ENCODE data around the gene PEX11B. TPM values are rescaled to one million over a fixed set of nuclear protein-coding genes. Genes with fewer than 3 reads are reported as not detected.
A peak's percentile ranks its signal among the peaks of the same experiment; 100 is the strongest.

PEX11B gene
- total RNA-seq, 1 donor from 2014 or later = 47.7 TPM

DNA sequence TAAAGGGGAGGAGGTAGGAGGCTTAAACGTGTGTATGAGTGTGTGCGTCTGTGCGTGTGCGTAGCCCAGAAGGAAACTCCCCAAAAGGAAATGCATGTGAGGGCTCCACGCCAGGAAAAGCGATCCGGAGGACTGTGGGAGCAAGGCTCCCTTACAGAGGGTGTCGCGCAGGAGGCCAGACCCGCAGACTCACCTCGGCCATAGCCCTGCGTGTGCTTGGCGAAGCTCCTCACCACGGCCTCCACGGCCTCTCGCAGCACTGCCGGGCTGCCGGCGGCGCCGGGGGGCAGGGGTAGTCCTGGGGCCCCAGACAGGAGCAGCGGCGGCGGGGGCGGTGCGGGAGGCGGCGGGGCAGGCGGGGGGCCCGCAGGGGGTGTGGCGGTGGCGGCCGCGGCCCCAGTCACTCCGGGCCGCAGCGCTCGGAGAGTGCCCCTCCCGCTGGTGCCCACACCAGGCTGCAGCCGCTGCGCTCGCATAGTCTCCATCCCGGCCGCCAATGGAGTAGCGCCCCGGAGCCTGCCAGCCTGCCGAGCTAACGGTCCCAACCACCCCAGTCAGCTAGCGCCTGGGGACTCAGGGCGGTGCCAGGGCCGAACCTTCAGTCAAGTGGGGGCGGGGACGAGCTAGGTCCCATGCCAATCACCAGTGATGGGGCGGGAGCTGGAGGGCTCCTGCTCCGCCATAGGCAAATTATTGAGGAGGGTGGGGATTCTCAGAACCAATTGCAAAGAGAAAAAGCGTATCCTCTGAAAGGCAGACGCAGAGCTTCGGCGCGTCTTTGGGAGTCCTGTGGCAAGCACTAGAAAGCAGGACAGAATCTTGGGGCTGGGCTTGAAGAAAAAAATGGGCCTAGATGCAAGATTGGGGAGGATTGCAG is 39.2 kb upstream of the PEX11B start, which contains the start of gene LIX1L:
LIX1L (minus strand) TSS at position 575 of the 877 bp plus-strand sequence; CDS start at position 485, 90 bp downstream.
- DNase-seq (peak; percentile 87), ATAC-seq (ENCODE audit: low read depth) (peak; percentile 89)
- H3K36me3 Mint-ChIP-seq (ENCODE audit: low read depth) = peaks cover 13% of the 10 kb centered on the region
- TF ChIP-seq, protein P1, sequence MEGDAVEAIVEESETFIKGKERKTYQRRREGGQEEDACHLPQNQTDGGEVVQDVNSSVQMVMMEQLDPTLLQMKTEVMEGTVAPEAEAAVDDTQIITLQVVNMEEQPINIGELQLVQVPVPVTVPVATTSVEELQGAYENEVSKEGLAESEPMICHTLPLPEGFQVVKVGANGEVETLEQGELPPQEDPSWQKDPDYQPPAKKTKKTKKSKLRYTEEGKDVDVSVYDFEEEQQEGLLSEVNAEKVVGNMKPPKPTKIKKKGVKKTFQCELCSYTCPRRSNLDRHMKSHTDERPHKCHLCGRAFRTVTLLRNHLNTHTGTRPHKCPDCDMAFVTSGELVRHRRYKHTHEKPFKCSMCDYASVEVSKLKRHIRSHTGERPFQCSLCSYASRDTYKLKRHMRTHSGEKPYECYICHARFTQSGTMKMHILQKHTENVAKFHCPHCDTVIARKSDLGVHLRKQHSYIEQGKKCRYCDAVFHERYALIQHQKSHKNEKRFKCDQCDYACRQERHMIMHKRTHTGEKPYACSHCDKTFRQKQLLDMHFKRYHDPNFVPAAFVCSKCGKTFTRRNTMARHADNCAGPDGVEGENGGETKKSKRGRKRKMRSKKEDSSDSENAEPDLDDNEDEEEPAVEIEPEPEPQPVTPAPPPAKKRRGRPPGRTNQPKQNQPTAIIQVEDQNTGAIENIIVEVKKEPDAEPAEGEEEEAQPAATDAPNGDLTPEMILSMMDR (IDR thresholded peaks at IDR 0.05) = no peak
- no peaks in the 10 kb centered on the region for H3K27me3 Mint-ChIP-seq
- peak within 1 kb of the TSS; percentile 94 for H3K27ac Mint-ChIP-seq
- ChIA-PET POLR2A (interaction anchor here (0.6 to 4.7 kb wide), 25 partner anchors 8 to 677 kb away, joined by 3 to 88 read pairs (median 7); partner anchors contain the start of genes NUDT17, PEX11B, PIAS3 and POLR3C), CTCF (interaction anchor here (0.8 to 2.6 kb wide), 10 partner anchors 8 to 112 kb away, joined by 3 to 23 read pairs (median 5); partner anchors contain the start of genes NUDT17 and RBM8A)
- peak within 1 kb of the TSS; percentile 96 for H3K4me3 Mint-ChIP-seq
- peaks cover 64% of the 10 kb centered on the region for H3K4me1 Mint-ChIP-seq
- intact Hi-C loops (cut with micrococcal nuclease) = loop anchor here (1.0 kb wide), 4 partner anchors 22 to 39 kb away; partner anchors contain the start of genes PEX11B and RBM8A
- H3K9me3 Mint-ChIP-seq = no peaks in the 10 kb centered on the region

DNA sequence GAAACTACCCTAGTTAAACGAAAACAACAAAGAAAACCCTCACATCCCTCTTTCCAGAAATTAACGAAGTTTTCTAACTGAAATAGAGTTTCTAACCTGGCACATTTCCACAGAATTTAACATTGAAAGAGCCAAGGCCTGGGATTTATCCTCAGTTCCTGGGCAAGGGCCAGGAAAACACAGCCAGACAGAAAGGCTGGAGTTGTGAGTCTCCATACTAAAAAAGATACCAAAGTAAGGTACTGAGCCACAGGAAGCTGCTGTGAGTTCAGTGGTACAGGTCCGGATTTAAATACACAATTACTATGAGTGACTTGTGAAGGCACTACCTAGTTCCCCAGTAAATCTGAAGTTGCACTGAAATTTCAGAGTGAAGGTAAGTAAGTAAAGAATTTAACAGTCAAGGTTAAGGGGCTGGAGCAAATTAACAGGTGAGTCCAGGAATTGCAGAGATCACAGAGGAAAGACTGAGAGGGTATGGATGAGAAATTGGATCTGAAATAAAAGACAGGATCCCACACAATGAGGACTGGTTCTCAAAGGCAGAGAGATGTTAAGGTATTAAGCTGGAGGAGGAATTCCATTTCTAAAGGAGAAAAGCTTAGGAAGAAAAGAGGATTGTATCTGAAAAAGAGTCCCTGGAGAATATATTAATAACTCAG is 38.4 kb upstream of the PEX11B start:
- intact Hi-C loops (cut with micrococcal nuclease) = loop anchor here (1.0 kb wide), 1 partner anchor 25 kb away; no protein-coding TSS in a partner anchor
- H3K9me3 Mint-ChIP-seq = no peaks in the 10 kb centered on the region
- ChIA-PET POLR2A (interaction anchor here (0.6 to 4.7 kb wide), 13 partner anchors 8 to 133 kb away, joined by 3 to 88 read pairs (median 11); partner anchors contain the start of genes ANKRD34A, NUDT17, PEX11B and PIAS3), CTCF (interaction anchor here (1.3 to 2.6 kb wide), 5 partner anchors 7 to 111 kb away, joined by 3 to 23 read pairs (median 7); partner anchors contain the start of genes NUDT17 and RBM8A)
- H3K4me1 Mint-ChIP-seq = peaks cover 61% of the 10 kb centered on the region
- DNase-seq = no peak
- peaks cover 15% of the 10 kb centered on the region for H3K36me3 Mint-ChIP-seq (ENCODE audit: low read depth)
- H3K4me3 Mint-ChIP-seq = peak overlapping the region; percentile 96
- ATAC-seq (ENCODE audit: low read depth) = no peak
- peak overlapping the region; percentile 94 for H3K27ac Mint-ChIP-seq
- TF ChIP-seq, protein P1 (IDR thresholded peaks at IDR 0.05) = no peak
- H3K27me3 Mint-ChIP-seq = no peaks in the 10 kb centered on the region

DNA sequence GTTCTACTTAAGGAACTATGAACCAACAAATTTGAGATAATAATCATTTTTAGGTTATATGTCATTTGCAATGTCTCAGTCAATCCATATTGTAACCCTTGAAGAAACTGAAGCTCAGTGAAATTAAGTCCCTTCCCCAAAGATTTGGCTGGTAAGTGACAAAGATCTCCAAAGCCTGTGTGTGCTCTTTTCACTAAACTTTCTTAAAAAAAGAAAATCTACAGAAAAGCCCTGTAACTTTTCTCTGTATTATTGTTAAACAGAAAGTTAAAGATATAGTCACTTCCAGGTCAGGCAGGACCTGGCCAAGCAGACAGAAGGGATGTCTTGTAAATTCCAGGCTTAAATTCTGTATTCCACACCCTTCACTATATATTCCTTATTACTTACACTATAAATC is 37.8 kb upstream of the PEX11B start:
- no peak for ATAC-seq (ENCODE audit: low read depth)
- Mint-ChIP-seq H3K9me3 (no peaks in the 10 kb centered on the region), H3K4me3 (peak overlapping the region; percentile 96), H3K27me3 (no peaks in the 10 kb centered on the region), H3K27ac (no peak overlapping the region), H3K36me3 (ENCODE audit: low read depth) (peaks cover 16% of the 10 kb centered on the region), H3K4me1 (peaks cover 57% of the 10 kb centered on the region)
- no peak for DNase-seq
- intact Hi-C loops (cut with micrococcal nuclease) = no loop called here
- ChIA-PET CTCF (no interaction called here), POLR2A (interaction anchor here (0.6 to 4.7 kb wide), 7 partner anchors 8 to 132 kb away, joined by 3 to 88 read pairs (median 11); partner anchors contain the start of genes ANKRD34A, NUDT17, PEX11B and POLR3C)
- TF ChIP-seq, protein P1 (IDR thresholded peaks at IDR 0.05) = no peak

DNA sequence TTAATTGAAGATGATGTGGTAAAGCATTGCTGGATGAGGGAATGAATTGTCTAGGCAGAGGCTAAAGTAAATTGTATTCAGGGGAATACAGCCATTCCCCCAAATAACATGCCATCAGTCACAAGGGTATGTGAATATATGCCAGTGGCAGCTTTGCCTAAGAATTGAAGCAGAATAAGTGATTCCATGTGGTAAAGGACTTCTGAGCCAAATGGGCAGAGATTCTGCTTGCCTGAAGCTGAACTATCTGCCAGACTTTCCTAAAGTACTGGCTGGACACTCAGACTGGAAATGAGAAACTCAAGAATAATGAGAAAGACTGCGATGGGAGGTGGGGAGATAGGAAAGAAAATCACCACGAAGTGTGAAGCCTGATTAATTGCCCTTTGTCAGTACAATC is 36.9 kb upstream of the PEX11B start:
- intact Hi-C loops (cut with micrococcal nuclease) = no loop called here
- Mint-ChIP-seq H3K36me3 (ENCODE audit: low read depth) (peaks cover 16% of the 10 kb centered on the region), H3K4me1 (peaks cover 53% of the 10 kb centered on the region), H3K9me3 (no peaks in the 10 kb centered on the region), H3K27ac (no peak overlapping the region), H3K4me3 (no peak overlapping the region), H3K27me3 (no peaks in the 10 kb centered on the region)
- ChIA-PET CTCF (interaction anchor here (1.0 kb wide), 1 partner anchor 10 kb away, joined by 3 read pairs; no protein-coding TSS in a partner anchor), POLR2A (interaction anchor here (0.9 to 4.7 kb wide), 6 partner anchors 9 to 96 kb away, joined by 3 to 41 read pairs (median 8); partner anchors contain the start of genes ANKRD34A, PEX11B, POLR3GL and RBM8A)
- ATAC-seq (ENCODE audit: low read depth) (no peak), DNase-seq (no peak)
- TF ChIP-seq, protein P1 (IDR thresholded peaks at IDR 0.05) = no peak
